ENCODE measurements around the gene FZD10.

Gene FZD10

DNA sequence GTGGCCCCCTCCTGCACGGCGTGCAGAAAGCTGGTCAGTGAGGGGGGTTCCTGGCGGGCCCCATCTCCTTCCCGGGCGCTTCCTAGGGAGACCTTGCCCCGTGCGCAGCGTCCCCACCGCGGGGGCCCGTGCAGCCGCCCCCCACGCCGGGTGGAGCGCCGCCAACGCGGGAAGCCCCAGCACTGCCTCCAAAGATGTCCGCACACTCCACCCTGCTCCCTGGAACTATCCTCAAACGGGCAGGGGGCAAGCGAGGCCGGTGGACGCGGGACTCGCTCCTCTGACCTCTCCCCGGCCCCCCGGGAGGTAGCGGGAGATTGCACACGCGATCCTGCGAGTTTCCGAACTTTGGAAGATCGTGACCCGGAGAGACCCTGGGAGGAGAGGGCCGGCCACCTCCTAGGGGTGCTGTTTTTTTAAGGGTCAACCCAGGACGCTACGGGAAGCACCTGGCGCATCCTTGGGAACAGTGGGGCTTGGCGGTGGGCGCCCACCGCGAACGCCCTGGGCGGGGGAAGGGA is 1.5 kb upstream of the FZD10 start:
- TF ChIP-seq, protein P1, sequence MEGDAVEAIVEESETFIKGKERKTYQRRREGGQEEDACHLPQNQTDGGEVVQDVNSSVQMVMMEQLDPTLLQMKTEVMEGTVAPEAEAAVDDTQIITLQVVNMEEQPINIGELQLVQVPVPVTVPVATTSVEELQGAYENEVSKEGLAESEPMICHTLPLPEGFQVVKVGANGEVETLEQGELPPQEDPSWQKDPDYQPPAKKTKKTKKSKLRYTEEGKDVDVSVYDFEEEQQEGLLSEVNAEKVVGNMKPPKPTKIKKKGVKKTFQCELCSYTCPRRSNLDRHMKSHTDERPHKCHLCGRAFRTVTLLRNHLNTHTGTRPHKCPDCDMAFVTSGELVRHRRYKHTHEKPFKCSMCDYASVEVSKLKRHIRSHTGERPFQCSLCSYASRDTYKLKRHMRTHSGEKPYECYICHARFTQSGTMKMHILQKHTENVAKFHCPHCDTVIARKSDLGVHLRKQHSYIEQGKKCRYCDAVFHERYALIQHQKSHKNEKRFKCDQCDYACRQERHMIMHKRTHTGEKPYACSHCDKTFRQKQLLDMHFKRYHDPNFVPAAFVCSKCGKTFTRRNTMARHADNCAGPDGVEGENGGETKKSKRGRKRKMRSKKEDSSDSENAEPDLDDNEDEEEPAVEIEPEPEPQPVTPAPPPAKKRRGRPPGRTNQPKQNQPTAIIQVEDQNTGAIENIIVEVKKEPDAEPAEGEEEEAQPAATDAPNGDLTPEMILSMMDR (IDR thresholded peaks at IDR 0.05; ENCODE audit: insufficient read depth, missing control alignments): no peak
- no peak for DNase-seq (ENCODE audit: insufficient read length, low spot score)
- FAIRE-seq: no peak

DNA sequence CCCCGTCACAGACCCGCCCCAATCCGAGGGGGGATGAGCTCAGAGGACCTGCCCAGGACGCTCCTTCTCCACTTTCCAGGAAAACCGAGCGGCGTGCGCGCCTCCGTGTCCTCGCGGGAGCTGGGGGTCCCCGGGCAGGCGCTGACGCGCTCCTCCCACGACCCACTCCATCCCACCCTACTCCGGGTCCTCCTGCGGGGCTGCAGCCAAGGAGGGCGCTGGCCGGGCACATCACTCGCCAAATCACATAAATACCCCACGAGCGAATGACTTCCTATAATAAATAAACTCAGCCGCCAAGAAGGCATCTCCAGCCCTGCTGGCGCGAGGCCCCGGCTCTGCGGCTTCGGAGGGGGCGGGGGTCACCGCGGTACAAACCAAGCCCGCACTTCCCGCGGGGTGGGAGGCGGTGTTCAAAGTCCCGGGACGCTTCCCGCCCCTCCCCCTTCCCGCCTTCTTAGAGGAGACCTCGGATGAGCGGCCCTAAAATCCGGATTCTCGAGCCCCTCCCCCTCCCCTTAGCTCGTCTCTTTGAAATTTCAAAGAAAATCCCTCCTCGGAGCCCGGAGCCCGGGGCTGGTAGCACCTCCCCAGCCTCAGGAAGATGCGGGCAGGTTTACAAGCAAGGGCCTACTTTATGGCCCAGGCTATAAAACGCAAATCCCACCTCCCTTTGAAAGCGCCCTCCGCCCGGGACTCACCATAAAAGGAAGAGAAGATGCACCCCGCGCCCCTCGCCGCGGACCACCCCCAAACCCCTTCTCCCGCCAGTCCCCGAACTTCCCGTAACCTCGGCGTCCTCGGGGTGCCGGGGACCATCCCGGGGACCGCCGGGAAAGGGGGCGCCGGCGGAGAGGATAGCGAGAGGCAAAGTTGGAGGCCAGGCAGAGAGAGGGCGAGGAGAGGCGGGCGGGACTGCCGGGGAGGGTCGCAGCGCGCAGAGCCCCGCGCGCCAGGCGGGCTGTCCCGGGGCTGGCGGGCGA is 712 bp upstream of the FZD10 start:
- TF ChIP-seq, protein P1 (IDR thresholded peaks at IDR 0.05; ENCODE audit: insufficient read depth, missing control alignments): no peak
- no peak for FAIRE-seq
- no peak for DNase-seq (ENCODE audit: insufficient read length, low spot score)

DNA sequence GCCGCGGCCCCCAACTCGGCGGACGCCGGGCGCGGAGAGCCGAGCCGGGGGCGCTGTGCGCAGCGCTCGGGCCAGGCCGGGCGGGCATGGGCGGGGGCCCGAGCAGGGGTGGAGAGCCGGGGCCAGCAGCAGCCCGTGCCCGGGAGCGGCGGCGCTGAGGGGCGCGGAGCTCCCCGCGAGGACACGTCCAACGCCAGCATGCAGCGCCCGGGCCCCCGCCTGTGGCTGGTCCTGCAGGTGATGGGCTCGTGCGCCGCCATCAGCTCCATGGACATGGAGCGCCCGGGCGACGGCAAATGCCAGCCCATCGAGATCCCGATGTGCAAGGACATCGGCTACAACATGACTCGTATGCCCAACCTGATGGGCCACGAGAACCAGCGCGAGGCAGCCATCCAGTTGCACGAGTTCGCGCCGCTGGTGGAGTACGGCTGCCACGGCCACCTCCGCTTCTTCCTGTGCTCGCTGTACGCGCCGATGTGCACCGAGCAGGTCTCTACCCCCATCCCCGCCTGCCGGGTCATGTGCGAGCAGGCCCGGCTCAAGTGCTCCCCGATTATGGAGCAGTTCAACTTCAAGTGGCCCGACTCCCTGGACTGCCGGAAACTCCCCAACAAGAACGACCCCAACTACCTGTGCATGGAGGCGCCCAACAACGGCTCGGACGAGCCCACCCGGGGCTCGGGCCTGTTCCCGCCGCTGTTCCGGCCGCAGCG is 639 bp downstream of the FZD10 start:
- no peak for DNase-seq (ENCODE audit: insufficient read length, low spot score)
- TF ChIP-seq, protein P1 (IDR thresholded peaks at IDR 0.05; ENCODE audit: insufficient read depth, missing control alignments): no peak

DNA sequence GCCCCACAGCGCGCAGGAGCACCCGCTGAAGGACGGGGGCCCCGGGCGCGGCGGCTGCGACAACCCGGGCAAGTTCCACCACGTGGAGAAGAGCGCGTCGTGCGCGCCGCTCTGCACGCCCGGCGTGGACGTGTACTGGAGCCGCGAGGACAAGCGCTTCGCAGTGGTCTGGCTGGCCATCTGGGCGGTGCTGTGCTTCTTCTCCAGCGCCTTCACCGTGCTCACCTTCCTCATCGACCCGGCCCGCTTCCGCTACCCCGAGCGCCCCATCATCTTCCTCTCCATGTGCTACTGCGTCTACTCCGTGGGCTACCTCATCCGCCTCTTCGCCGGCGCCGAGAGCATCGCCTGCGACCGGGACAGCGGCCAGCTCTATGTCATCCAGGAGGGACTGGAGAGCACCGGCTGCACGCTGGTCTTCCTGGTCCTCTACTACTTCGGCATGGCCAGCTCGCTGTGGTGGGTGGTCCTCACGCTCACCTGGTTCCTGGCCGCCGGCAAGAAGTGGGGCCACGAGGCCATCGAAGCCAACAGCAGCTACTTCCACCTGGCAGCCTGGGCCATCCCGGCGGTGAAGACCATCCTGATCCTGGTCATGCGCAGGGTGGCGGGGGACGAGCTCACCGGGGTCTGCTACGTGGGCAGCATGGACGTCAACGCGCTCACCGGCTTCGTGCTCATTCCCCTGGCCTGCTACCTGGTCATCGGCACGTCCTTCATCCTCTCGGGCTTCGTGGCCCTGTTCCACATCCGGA is 1.4 kb downstream of the FZD10 start:
- TF ChIP-seq, protein P1 (IDR thresholded peaks at IDR 0.05; ENCODE audit: insufficient read depth, missing control alignments): no peak
- DNase-seq (ENCODE audit: insufficient read length, low spot score) (no peak), FAIRE-seq (no peak)

More for the DNA sequence above, 639 bp downstream of the FZD10 start:
- FAIRE-seq: no peak

DNA sequence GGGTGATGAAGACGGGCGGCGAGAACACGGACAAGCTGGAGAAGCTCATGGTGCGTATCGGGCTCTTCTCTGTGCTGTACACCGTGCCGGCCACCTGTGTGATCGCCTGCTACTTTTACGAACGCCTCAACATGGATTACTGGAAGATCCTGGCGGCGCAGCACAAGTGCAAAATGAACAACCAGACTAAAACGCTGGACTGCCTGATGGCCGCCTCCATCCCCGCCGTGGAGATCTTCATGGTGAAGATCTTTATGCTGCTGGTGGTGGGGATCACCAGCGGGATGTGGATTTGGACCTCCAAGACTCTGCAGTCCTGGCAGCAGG is 1.9 kb downstream of the FZD10 start:
- TF ChIP-seq, protein P1 (IDR thresholded peaks at IDR 0.05; ENCODE audit: insufficient read depth, missing control alignments): no peak
- no peak for DNase-seq (ENCODE audit: insufficient read length, low spot score)
- FAIRE-seq: no peak

DNA sequence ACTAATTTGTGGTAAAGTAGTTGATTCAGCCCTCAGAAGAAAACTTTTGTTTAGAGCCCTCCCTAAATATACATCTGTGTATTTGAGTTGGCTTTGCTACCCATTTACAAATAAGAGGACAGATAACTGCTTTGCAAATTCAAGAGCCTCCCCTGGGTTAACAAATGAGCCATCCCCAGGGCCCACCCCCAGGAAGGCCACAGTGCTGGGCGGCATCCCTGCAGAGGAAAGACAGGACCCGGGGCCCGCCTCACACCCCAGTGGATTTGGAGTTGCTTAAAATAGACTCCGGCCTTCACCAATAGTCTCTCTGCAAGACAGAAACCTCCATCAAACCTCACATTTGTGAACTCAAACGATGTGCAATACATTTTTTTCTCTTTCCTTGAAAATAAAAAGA is 2.7 kb downstream of the FZD10 start:
- FAIRE-seq (no peak), DNase-seq (ENCODE audit: insufficient read length, low spot score) (no peak)
- TF ChIP-seq, protein P1 (IDR thresholded peaks at IDR 0.05; ENCODE audit: insufficient read depth, missing control alignments): no peak

All from D721Med (cell line).